Left forelimb (tissue), 1 donor: ENCODE data around the gene CLIP1.

Experiments used
- DNase-seq: peaks from one replicate; pipeline ENCODE4 v3.0.0-alpha.2; 2018; ENCODE audit warnings: low spot score

Gene CLIP1

DNA sequence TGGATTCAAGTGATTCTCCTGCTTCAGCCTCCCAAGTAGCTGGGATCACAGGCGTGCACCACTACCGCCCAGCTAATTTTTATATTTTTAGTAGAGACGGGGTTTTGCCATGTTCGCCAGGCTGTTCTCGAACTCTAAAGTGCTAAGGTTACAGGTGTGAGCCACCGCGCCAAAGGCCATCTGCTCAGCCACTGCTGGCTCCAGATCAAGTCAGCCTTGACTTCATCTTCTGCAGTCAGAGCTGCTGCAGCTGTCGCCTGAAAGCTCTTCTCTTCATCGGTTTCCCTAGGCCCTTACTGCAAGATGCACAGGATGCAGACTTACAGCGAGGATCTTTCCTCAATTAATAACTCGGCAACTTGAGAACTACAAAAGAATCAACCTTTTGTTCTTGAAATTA lies 66.8 kb downstream of the CLIP1 start:
- DNase-seq, result no peak

- no peak for DNase-seq
These were observed 67.4 kb downstream of the CLIP1 start for GRCh38 chr12:122354958-122355641.

DNA sequence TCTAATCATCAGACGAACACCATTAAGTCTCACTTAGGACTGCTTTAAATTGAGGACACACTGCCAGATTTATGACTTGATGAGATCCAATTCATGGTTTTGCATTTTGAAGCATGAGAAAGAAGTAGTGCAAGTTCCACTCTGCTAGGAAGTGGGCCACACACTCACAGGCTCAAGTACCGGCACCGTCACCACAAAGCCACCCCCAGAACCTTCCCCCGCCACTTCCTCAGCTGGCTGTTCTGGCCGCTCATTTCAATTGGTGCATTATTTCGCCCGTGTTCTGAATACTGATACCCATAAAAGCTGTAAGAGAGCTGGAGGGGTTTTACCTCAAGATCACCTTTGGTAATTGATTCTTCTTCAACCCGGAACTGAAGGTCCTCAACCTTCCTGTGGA lies 70.1 kb downstream of the CLIP1 start:
- no peak for DNase-seq

- no peak for DNase-seq
These were observed 72.2 kb downstream of the CLIP1 start for GRCh38 chr12:122350141-122350848.

DNA sequence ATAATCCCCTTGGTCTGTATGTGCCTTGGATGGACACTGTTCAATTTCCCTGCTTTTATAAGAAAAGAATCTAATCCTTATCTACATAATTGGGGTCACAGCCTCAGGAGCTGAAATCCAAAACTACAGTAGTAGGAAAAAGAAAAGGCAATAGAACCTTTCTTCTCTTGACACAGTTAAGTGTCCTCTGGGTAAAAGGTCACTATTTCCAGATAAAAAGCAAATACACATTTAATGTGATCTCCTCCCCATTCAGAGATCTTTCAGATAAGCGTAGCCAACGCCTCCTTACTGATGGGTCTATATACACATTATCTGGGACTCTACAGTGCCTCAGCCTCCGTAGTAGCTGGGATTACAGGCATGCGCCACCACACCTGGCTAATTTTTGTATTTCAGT lies 73.4 kb downstream of the CLIP1 start:
- DNase-seq, result no peak

GRCh38 chr12:122348505-122348904 lies 74.0 kb downstream of the CLIP1 start:
- DNase-seq, result no peak

- no peak for DNase-seq
These were observed 76.4 kb downstream of the CLIP1 start for GRCh38 chr12:122346054-122346453.

DNA sequence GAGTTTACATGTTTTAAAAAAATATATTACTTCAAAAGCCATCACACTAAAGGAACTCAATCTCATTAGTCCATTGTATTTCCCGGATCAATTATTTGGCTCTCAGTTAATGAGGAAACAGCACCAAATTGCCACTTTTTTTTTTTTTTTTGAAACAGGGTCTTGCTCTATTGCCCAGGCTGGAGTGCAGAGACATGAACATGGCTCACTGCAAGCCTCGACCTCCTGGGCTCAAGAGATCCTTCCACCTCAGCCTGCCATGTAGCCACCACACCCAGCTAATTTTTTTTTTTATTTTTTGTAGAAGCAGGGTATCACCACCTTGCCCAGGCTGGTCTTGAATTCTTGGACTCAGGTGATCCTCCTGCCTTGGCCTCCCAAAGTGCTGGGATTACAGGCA lies 77.4 kb downstream of the CLIP1 start:
- DNase-seq, result no peak

DNA sequence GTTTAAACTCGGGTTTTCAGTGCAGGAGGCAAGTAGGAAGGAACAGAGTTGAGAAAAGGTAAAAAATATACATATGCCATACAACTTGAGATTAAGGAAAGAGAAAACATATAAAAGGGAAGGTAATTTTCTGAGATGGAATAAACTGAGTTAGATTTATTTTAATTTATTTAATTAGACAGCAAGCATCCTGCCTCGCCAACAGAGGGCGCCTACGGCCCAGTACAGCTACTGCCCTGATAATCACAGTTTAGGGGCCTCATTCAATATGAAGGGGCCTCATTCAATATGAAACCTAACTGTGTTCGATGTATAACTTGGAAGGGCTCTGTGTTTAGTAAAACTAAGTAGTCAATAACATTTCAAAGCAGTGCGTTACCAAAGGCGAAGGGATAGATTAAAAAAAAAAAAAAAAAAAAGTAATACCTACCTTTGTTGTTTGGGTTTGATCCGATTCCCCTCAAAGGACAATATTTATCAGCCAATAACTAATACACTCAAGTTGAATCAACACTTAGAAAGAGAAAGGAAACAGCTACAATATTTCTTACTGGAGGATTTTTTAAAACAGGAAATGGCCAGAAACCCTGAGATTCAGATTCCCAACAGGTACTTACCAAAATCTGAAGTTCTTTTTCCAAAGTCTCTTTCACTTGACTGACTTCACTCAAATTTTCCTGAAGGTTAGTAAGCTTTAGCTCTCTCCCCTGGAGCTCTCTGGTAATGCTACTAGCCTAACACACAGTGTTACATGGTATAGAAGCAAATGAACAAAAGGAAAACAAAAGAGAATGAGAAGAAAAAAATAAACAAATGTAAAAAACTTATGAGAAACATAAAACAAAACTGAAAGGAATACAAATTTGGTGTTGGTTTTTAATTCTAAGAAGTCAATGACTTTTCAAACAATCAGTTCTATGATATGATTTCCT lies 86.2 kb downstream of the CLIP1 start:
- DNase-seq, result no peak

DNA sequence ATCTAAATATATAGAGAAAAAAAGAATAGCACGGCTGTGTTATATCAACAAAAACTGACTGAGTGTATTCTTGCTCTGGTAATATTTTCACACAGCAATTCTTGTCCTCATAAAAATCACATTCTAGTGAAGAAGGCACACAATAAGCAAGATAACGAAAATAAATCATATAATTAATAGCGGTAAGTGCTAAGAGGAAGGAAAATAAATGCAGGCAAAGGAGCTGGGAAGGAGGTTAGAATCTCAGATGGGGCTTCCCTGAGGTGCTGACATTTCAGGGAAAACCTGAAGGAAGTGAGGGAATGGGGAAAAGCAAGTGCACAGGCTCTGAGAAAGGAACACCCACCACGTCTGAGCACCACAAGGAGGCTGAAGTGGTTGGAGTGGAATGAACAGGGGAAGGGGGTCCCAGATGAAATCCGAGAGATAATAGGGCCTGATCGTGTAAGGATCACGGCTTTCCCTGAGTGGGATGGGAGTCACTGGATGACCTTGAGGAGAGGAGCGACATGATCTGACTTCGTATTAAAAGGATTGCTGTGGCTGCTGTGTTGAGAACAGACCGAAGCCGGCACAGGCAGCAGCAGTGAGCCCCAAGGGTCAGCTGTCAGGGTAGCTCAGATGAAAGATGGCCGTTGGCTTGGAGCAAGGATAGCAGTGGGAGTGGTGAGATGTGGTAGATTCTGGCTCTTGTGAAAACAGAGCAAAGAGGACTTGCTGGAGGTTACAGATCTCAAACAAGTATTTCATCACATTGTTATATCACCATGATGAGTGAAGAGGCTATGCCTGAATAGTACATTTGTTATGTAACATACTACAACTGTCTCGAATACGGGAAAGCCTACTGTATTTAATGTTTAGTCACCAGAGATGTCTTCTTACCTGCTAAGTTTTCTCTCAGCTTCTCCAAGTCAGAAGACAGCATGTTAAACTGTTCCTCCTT lies 89.1 kb downstream of the CLIP1 start:
- no peak for DNase-seq

- no peak for DNase-seq
These were observed 94.7 kb downstream of the CLIP1 start for GRCh38 chr12:122327494-122328385.

- no peak for DNase-seq
These were observed 95.5 kb downstream of the CLIP1 start for GRCh38 chr12:122327014-122327413.

DNA sequence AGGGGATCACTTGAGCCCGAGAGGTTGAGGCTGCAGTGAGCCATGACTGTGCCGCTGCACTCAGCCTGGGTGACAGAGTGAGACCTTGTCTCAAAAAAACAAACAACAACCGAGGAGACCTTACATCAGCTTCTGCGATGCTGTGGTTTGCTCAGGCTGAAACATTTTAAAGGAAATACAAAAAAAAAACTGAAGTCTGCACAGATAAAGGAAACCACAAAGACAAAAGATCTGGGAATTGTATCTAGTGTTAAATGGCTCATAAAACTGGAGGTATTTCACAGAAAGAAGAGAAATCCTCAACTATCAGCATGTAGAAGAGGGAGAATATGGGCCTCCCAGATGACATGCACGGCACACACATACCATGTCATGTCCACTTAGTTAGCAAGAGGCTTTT lies 95.9 kb downstream of the CLIP1 start:
- no peak for DNase-seq

DNA sequence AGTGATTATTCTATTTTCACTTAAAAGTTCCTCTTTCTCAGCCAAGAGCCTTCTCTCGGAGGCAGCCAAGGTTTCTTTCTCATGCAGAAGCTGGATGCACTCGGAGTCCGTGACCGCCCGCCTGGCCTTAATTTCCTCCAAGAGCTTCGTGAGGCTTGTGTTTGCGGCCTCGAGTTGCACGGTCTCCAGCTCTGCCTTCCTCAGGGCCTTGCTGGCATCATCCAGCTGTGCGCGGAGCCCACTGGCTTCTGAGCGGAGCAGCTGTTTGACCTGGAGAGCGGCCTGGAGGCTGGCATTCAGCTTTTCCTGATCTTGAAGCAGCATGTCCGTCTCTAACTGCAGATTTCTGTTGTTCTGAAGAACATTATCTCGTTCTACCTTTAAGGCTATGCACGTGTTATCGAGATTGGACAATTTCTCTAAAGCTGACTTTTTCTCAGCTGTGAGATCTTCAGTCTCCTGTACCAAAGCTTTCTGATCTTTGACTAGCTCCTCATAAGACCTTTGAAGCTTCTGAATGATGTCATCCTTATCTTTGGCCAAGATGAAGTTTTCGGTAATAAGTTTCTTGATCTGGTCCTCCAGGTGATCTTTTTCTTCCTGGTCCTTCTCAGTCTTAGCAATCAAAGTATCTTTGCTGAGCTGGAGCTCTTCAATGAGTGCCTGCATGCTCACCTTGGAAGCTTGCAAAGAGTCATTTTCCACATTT lies 99.0 kb downstream of the CLIP1 start:
- DNase-seq, result no peak

DNA sequence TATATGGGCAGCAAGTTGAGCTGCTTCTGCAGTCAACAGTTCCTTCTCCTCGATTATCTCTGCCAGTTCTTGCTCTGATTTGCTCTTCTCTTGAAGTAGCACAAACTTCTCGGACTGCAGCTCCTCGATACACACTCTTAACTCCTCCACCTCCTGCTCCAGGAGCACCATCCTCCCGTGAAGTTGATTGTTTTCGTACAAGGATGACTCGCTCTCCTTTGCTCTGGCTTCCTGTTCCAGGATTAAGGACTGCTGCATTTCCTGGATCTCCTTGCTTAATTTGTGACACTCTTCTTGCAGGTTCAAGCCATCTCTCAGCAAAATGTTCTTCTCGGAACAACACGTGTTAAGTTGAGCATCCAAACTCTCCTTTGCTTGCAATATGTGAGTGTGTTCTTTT lies 100.0 kb downstream of the CLIP1 start:
- DNase-seq, result no peak

DNA sequence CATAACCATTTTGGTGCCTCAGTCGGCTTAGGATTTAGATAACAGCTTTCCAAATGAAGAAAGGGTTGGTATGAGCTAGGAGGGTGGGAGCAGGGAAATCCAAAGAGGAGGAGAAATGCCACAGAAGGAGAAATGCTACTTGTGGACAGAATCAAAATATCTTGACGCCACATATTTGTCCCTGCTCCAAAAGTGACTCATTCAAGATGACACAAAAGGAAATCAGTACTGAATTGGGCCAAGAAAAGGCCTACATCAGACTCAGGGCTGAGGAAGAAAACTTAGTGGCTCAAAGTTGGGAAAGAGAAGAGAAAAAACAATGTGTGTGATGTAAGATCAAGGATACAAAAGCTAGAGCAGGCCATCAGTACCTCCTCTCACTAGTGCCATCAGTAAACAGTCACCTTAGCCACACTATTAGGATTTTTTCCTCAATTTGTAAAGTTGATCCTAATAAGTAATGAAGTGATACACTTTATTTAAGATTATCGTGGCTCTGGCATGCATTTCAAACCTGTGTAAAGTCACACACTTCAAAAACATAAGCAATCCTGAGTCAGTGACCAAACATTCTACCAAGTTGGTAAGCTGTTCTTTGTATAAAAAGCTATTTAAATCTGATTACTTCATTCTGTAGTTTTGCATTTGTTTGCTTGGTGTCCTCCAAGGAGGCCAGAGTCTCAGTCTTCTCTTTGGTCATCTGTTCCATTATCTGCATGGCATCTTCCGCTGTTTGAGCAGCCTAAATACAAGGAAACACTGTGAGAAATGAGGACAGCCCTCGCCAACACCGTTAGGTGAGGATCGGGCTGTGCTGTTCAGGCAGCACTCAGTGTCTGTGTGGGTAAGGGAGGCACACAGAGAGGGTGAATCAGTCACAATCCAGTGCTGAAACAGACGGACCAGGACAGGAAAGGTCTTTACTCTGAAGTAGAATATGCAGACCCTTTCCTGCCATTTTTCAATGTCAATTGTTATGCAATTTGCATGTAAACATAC lies 103.6 kb downstream of the CLIP1 start:
- no peak for DNase-seq

- no peak for DNase-seq
These were observed 109.5 kb downstream of the CLIP1 start for GRCh38 chr12:122312926-122313325.

GRCh38 chr12:122311696-122312095 lies 110.8 kb downstream of the CLIP1 start:
- DNase-seq, result no peak
